ENCODE measurements around the gene LCN1. TPM values are rescaled to one million over a fixed set of nuclear protein-coding genes. Genes with fewer than 3 reads are reported as not detected.

Gene LCN1
- total RNA-seq, 1 donor from 2014 or later: not detected

GRCh38 chr9:135490166-135490870, 30.9 kb upstream of the LCN1 start:
- Histone ChIP-seq H3K9me3 (no peaks in the 10 kb centered on the region), H3K27ac (no peak overlapping the region), H3K36me3 (peaks cover 26 to 33% of the 10 kb centered on the region in 2 donors), H3K4me1 (no peaks in the 10 kb centered on the region), H3K27me3 (no peaks in the 10 kb centered on the region), H3K4me3 (no peak overlapping the region)
- DNase-seq (ENCODE audit: low spot score in 2 of 2): no peak
- TF ChIP-seq, protein P1, sequence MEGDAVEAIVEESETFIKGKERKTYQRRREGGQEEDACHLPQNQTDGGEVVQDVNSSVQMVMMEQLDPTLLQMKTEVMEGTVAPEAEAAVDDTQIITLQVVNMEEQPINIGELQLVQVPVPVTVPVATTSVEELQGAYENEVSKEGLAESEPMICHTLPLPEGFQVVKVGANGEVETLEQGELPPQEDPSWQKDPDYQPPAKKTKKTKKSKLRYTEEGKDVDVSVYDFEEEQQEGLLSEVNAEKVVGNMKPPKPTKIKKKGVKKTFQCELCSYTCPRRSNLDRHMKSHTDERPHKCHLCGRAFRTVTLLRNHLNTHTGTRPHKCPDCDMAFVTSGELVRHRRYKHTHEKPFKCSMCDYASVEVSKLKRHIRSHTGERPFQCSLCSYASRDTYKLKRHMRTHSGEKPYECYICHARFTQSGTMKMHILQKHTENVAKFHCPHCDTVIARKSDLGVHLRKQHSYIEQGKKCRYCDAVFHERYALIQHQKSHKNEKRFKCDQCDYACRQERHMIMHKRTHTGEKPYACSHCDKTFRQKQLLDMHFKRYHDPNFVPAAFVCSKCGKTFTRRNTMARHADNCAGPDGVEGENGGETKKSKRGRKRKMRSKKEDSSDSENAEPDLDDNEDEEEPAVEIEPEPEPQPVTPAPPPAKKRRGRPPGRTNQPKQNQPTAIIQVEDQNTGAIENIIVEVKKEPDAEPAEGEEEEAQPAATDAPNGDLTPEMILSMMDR (IDR thresholded peaks at IDR 0.05): no peak
- intact Hi-C loops (cut with DNase I): no loop called here

DNA sequence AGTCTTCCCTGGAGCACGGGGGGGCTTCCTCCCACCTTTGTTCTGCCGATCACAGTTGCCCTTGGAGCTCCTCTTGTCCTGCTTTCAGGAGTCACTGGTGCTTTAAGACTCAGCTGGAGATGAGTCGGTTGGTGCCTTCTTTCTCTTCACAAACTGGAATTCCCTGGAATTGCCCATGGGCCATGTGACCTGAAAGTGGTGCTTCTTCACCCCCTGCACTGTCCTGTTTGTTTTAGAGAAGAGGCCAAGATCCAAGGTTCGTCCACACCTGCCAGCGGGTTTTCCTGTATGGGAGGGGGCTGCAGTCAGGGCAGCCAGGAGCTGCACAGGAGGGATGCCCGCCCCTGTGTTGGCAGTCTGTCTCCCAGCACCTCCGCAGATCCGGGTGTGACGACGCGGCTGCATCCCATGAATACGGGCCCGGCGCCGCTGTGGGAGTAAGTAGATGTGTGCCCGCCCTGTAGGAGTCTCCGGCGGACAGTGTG, 30.2 kb upstream of the LCN1 start:
- H3K27me3 ChIP-seq: no peaks in the 10 kb centered on the region
- no peak overlapping the region for H3K27ac ChIP-seq
- H3K36me3 ChIP-seq: peaks cover 21 to 26% of the 10 kb centered on the region in 2 donors
- H3K4me3 ChIP-seq: no peak overlapping the region
- no peak for DNase-seq (ENCODE audit: low spot score in 2 of 2)
- TF ChIP-seq, protein P1 (IDR thresholded peaks at IDR 0.05): no peak
- intact Hi-C loops (cut with DNase I): no loop called here
- H3K4me1 ChIP-seq: no peaks in the 10 kb centered on the region
- H3K9me3 ChIP-seq: no peaks in the 10 kb centered on the region

DNA sequence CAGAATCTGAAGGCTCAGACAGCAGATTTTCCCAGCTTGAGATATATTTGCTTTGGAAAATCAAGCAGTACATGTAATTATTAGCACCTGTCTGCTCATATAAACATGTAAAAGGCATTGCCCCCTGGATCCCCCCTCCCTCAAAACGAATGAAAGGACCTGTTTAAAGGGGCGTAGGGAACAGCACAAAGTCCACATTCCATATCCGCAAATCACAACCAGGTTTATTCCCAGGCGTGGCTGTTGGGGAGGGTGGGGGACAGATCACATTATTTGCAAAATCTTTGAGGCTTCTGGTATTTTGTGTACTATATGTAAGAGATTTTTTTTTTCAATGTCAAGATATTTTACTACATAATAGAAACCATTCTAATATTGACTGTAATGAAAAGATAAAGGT, 29.5 kb upstream of the LCN1 start:
- TF ChIP-seq, protein P1 (IDR thresholded peaks at IDR 0.05): no peak
- DNase-seq (ENCODE audit: low spot score in 2 of 2): no peak

DNA sequence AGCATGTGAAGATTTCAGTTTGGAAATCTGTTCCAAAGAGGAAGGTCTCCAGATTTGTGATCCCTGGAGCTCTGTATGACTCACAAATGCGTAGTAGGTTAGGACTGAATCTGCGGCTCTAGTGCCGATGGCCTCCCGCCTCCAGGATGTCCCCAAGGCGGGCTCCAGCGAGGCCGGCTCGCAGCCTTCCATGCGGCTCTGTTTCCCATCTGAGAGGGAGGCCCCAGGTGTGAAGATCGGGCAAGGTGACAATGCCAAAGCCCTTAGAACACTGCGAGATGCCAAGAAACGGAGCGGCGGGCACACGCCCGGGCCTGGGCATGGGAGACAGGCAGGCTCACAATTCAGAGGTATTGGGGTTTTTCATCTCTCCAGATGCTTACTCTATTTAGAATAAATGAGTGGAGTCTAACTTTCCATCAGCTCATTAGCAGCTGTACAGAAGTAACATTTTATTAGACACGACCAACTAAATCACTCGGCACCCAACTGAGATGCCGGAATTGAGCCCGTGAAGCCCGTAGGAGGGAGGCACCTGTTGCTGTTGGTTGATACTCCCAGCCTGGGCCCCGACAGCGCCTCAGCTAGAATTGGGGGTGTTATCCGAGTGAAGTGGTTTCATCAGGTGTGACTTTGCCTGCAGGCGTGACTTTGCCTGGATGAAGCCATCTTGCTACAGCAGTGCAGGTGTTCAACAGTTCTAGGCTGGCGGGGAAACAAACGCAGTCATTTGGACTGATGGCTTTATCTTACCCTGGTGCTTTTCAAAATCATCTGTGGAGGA, 28.2 kb upstream of the LCN1 start:
- Histone ChIP-seq H3K27ac (no peak overlapping the region), H3K36me3 (peaks cover under 1 to 7% of the 10 kb centered on the region in 2 donors), H3K9me3 (no peaks in the 10 kb centered on the region), H3K4me1 (no peaks in the 10 kb centered on the region), H3K27me3 (no peaks in the 10 kb centered on the region), H3K4me3 (no peak overlapping the region)
- intact Hi-C loops (cut with DNase I): no loop called here
- no peak for DNase-seq (ENCODE audit: low spot score in 2 of 2)
- TF ChIP-seq, protein P1 (IDR thresholded peaks at IDR 0.05): no peak

More for the DNA sequence above, 29.5 kb upstream of the LCN1 start:
- Histone ChIP-seq H3K36me3 (peaks cover 13 to 20% of the 10 kb centered on the region in 2 donors), H3K4me3 (no peak overlapping the region), H3K27me3 (no peaks in the 10 kb centered on the region), H3K9me3 (no peaks in the 10 kb centered on the region), H3K27ac (no peak overlapping the region), H3K4me1 (no peaks in the 10 kb centered on the region)
- intact Hi-C loops (cut with DNase I): no loop called here

- Histone ChIP-seq H3K4me3 (no peak overlapping the region), H3K27ac (no peak overlapping the region), H3K27me3 (no peaks in the 10 kb centered on the region), H3K36me3 (no peaks in the 10 kb centered on the region), H3K4me1 (peaks cover 3 to 4% of the 10 kb centered on the region in 2 donors), H3K9me3 (no peaks in the 10 kb centered on the region)
- intact Hi-C loops (cut with DNase I): loop anchor here (5.0 kb wide), 1 partner anchor 407 kb away; no protein-coding TSS in a partner anchor
- no peak for DNase-seq (ENCODE audit: low spot score in 2 of 2)
- TF ChIP-seq, protein P1 (IDR thresholded peaks at IDR 0.05): no peak
Observed at GRCh38 chr9:135494791-135495559, 26.3 kb upstream of the LCN1 start.

Data from ascending aorta (tissue), 2 donors.